ENCODE results near the gene PTOV1.

GRCh38 chr19:49829721-49830120 lies 21.2 kb upstream of the PTOV1 start:
- TF ChIP-seq MAX (IDR thresholded peaks at IDR 0.05) (no peak), POLR2AphosphoS5 (IDR thresholded peaks at IDR 0.05; ENCODE audit: low read depth, low read length) (no peak), CTCF (IDR thresholded peaks at IDR 0.05; ENCODE audit: control extremely low read depth in 1 of 3, insufficient read depth in 1 of 3, low read depth in 1 of 3, low read length in 3 of 3) (no peak), RAD21 (IDR thresholded peaks at IDR 0.05 in 1 of 2, conservative IDR thresholded peaks at IDR 0.05 in 1 of 2; ENCODE audit: low read depth in 2 of 2, low read length in 2 of 2) (no peak), SP1 (IDR thresholded peaks at IDR 0.05; ENCODE audit: low read depth, low read length) (no peak), POLR2A (IDR thresholded peaks at IDR 0.05; ENCODE audit: control extremely low read depth in 1 of 2, low read depth in 2 of 2, low read length in 2 of 2) (no peak), CHD2 (IDR thresholded peaks at IDR 0.05; ENCODE audit: low read length) (no peak), CBX8 (IDR thresholded peaks at IDR 0.05; ENCODE audit: borderline replicate concordance, low read depth, low read length) (no peak), USF2 (IDR thresholded peaks at IDR 0.05; ENCODE audit: low read length) (no peak), SUZ12 (IDR thresholded peaks at IDR 0.05; ENCODE audit: low read length) (no peak)

All from H1 (cell line).